HG02642 (cell line): ENCODE measurements around the gene SLC9A4.
A peak's percentile ranks its signal among the peaks of the same experiment; 100 is the strongest.

Source experiments
- ATAC-seq: cut with Tn5 transposase; IDR thresholded peaks from one replicate; pipeline ENCODE4 v1.9.1; 2021; ENCODE audit warnings: mild to moderate bottlenecking; ENCODE audit not compliant: unreplicated experiment, poor library complexity

Gene SLC9A4, protein sequence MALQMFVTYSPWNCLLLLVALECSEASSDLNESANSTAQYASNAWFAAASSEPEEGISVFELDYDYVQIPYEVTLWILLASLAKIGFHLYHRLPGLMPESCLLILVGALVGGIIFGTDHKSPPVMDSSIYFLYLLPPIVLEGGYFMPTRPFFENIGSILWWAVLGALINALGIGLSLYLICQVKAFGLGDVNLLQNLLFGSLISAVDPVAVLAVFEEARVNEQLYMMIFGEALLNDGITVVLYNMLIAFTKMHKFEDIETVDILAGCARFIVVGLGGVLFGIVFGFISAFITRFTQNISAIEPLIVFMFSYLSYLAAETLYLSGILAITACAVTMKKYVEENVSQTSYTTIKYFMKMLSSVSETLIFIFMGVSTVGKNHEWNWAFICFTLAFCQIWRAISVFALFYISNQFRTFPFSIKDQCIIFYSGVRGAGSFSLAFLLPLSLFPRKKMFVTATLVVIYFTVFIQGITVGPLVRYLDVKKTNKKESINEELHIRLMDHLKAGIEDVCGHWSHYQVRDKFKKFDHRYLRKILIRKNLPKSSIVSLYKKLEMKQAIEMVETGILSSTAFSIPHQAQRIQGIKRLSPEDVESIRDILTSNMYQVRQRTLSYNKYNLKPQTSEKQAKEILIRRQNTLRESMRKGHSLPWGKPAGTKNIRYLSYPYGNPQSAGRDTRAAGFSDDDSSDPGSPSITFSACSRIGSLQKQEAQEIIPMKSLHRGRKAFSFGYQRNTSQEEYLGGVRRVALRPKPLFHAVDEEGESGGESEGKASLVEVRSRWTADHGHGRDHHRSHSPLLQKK

DNA sequence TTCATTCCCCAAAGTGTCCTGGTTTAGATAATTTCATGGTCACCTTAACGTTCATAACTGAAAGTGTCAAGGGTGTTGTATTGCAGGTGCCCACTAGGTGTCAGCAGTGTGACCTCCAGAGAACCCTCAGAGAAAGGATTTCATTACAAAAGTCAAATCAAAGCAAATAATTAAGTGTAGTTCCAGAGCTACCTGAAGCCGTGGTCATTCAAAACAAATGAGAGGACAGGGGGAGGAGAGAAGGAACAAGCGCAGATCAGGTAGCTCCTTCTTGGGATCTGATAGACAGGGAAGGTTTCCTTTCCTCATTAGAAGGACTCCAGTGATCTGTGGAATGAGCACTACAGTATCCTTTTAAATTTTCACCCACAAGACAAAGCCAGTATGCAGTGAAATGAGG, at the start of gene SLC9A4:
Gene SLC9A4 (plus strand): TSS at position 207 of the 400 bp plus-strand sequence. CDS start 534 bp downstream, outside the sequence.
- no peak for ATAC-seq

DNA sequence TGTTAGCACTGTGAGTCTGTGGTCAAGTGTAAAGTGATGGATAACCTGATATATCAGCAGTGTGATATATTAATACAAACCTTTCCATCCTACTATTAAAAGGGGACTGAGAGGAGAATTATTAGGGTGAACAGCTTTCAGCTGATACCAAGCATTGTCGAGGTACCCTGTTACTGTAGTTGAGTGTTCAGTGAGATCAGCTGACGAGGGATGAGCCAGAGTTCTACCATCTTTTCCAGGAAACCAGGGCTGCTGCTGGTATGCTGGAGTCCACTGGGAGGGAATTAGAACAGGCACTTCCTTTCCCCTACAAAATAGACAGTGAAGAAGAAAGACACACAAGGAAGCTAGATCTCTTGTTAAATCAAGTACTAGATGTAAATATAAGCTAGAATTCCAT, 49.7 kb upstream of the SLC9A4 start:
- no peak for ATAC-seq

DNA sequence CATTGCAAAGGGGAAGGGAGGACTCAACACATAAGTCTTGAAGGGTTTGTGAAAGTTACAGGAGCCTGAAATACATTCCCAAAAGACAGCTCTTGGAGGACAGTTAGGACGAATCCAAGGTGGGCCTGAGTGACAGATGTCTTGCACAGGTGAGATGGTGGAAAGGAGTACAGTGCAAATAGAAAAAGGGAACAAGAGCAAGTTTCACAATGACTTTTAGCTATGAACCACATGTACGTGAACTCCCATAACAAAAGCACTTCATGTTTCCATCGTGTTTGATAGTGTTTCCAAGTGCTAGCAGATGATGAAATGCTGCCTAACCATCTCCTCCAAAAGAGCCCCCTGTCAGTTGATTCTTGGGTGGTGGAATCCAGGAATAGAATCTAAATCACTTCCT, 48.3 kb upstream of the SLC9A4 start:
- peak; percentile 84 for ATAC-seq

DNA sequence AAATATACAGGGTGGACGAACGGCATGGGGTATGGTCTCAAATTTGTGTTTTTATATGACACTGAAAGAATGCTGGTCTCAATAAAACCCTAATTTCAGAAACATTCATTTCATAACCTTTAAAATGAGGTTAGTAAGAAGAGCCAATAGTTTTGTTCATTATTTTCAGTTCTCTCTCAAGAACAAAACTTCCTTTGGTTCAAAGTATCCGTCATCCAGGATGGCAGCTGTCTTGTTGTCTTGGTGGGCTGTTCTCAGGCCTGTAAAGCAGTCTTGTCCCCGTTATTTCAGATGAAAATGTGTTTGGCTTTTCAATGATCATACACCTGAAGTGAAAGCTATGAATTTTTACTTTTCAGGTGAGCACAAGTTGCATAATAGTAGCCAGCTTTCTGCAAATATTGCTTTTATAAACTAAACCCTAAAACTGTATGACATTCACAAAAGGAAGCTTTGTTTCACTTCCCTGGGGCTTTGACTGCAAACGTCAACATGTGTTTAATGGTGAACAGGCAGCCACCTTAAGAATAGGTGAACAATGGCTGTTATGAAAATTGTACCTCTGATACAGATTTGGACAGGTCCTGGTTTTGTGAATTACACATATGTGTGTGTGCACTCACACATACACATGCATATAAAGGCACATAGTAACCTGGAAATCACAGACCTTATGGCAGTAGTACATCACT, 47.4 kb upstream of the SLC9A4 start:
- no peak for ATAC-seq

DNA sequence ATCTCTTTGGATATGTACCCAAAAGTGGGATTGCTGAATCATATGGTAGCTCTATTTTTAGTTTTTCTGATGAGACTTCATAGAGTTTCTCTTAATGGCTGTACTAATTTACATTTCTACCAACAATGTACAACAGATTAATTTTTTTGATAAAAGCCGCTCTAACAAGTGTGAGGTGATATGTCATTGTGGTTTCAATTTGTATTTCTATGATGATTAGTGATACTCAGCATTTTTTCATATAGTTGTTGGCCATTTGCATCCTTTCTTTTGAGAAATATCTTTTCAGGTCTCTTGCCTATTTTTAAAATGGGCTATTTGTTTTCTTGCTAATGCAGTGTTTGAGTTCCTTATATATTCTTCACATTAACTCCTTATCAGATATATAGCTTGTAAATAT, 45.8 kb upstream of the SLC9A4 start:
- ATAC-seq, result no peak

DNA sequence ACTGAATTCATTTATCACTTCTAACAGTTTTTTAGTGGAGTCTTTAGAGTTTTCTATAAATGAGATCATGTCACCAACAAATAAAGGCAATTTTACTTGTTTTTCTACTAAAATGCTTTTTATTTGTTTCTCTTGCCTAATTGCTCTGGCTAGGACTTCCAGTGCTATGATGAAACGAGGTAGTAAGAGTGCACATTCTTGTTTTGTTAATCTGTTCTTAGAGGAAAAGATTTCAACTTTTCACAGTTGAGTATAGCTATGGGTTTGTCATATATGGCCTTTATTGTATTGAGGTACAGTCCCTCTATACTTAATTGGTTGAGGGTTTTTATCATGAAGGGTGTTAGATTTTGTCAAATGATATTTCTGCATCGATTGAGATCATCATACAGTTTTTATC, 44.5 kb upstream of the SLC9A4 start:
- ATAC-seq, result no peak

DNA sequence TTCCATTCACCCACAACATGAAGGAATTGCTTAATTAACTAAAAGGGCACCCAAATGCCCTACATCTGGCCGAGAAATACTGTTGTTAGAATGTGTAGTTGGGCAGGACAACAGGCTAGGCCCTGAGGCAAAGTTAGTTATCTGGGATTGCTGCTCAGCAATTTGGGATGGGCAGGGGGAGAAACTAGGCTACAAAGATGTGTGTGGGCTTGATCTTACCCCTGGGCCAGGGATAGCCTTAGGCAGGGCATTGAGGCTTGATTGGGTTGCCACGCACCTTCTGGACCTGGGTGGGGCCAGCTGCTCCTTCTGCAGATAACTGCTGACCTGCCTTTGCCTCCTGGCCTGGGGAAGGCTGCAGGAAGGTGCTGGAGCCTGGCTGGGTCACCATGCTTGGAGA, 40.6 kb upstream of the SLC9A4 start:
- no peak for ATAC-seq

DNA sequence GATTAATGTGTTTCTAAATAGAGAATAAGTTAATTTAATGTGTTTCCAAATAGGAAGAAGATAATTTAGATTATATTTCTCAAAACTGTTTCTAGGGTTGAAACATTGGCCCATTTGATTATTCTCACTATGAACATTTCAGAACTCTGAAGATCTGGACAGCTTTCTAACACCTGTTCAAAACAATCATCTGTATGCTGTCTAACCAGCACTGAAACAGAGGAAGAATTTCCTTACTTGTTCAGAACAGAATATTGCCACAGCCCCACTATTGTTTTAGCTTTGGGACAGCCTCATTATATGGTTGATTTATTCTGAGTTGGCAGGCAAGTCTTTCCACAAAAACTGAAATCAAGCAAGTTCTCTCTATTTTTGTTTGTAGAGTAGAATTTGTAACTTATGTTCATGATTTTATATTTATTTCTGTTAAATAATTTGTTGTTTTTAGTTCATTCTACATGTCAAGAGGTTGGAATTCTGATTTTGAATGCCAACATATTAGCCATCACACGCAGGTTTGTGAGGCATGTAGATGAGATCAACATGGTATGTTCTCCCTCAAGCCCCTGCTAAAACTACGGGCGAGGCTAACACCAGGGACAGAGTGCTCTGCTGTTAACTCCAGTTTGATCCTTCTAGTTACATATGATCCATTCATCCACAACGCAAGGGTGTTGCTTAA, 38.9 kb upstream of the SLC9A4 start:
- ATAC-seq, result no peak

DNA sequence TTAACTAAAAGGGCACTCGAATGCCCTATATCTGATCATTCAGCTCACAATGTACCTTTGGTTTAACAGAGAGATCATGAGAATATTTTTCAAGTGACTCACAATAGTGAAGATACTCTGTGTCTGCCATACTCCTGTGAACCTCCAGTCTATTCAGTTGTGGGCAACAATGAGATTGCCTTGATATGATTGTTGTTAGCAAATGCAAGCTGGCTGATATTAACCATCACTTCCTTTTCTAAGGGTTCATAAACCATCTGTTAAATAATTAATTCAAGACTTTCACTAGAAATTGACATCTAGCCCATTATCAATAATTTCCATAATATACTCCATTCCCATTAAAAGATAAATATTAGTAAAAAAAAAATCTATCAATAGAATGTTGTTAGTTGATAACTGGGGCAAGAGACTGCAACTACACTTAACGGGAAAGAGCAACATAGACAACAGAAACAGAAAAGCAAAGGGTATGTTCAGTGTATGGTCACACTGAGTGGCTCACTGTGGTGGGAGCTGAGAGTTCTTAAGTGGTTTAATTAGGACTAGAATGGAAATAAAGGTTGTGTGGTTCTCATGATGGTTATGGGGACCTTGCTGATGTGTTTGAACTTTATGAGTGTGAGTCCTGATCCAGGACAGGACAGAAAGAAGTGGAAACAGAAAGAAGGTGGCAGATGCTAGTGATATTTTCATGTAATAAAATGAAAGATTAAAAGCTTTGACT, 38.2 kb upstream of the SLC9A4 start:
- ATAC-seq, result peak; percentile 56

DNA sequence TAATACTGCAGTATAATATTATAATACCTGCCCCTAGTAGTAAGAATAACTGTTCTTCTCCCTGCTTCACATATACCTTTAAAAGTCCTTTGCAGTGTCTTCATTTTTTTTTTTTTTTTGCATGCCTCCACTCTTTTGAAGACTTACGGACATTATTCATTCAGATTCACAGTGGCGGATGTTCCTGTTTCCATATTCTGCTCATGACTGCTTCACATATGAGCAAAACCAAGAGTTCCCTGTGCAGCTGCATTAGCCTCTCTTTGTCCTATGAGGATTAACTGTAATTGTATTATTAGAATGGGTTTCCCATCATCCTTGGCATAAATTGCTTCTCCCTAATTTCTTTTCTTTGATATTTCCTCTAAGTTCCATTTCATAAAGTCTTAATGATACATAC, 37.3 kb upstream of the SLC9A4 start:
- ATAC-seq, result no peak

DNA sequence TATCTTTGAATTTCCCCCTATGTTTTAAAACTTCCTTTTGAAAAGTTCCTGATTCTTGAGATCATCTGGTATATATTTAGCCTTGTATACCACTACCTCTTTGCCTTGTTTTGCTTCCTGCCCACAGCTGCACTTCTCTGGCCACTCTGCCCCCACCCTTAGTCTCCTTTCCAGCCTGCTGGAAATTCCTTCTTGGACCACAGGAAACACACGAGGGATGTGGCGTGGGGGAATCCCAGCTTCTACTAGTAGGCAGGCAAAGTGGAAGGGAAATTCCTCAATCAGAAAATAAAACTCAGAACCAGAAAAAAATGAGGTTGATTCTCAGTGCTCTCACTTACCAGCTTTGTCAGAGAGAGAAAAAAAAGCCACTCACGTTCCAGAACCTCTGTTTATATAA, 36.7 kb upstream of the SLC9A4 start:
- ATAC-seq, result no peak

DNA sequence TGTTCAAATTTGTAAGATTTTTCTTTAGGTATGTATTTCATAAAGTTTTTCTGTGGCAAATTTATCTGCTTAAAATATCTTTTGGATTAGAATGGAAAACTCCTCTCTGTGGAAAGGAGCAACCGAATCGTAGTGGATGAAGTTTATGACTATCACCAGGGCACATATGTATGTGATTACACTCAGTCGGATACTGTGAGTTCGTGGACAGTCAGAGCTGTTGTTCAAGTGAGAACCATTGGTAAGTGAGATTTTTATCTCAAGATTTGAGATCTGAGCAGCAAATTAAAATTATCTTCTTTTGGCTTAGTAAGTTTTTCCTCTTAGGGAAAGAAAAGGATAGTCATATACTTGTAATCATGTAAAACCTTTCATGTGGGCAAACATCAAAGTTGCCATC, 35.9 kb upstream of the SLC9A4 start:
- no peak for ATAC-seq

DNA sequence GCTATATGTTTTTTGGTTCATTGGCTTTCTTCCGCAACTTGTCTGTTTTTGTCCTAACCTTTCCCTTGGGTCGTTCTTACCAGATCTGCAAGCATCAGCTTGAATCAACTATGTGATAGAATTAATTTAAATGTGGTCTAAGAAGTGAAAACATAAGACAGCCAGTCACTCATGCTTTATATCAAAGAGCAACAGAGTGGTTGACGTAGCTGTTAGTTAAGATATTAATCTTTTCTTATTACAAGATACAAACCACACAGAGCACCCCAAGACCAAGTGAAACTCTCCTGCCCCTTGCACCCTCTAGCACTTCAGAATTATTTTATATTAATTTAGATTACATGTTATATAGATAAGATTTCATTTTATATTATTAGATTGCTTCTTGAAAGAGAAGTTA, 34.9 kb upstream of the SLC9A4 start:
- no peak for ATAC-seq

DNA sequence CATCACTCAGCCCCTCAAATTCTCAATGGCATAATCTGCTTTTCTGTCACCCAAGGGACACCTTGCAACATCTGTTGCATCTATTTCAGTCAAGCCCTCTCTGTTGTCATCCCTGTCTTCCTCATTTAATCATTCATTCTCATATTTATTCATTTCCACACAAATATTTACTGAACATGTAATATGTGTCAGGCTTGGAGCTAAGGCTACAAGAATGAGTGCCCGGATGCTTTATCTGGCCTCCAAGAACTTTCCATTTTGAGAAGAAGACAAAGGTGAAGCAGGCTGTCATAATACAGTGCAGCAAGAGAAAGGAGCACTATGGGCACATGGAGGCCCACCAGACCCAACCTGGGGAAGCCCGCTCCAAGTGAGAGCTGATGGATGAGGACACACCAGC, 34.4 kb upstream of the SLC9A4 start:
- no peak for ATAC-seq

DNA sequence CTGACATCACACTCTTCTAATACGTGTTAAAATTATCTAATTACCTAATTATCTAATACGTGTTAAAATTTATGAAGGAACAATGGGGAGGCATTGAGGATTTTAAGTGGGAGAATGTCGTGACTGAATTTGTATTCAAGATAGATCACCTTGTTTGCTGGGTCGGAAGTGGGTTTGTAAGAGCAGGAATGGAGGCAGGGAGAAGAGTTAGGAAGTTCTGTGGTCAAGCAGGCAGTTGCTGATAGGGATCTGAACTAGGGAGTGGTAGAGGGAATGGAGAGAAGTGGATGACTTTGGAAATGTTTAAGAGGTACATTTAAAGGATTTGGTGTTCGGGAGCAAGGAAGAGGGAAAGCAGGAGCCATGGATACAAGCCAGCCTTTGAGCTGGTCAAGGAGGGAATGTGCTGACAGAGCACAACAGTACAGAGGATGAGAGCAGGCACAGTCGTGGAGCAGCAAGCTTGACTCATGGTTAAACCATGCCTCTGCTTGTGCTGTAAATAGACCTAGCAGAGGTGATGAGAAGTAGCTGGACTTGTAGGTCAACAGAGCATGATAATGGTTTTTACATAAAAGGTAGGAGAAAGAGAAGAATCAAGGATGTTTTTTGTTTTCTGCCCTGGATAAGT, 33.8 kb upstream of the SLC9A4 start:
- ATAC-seq, result no peak

DNA sequence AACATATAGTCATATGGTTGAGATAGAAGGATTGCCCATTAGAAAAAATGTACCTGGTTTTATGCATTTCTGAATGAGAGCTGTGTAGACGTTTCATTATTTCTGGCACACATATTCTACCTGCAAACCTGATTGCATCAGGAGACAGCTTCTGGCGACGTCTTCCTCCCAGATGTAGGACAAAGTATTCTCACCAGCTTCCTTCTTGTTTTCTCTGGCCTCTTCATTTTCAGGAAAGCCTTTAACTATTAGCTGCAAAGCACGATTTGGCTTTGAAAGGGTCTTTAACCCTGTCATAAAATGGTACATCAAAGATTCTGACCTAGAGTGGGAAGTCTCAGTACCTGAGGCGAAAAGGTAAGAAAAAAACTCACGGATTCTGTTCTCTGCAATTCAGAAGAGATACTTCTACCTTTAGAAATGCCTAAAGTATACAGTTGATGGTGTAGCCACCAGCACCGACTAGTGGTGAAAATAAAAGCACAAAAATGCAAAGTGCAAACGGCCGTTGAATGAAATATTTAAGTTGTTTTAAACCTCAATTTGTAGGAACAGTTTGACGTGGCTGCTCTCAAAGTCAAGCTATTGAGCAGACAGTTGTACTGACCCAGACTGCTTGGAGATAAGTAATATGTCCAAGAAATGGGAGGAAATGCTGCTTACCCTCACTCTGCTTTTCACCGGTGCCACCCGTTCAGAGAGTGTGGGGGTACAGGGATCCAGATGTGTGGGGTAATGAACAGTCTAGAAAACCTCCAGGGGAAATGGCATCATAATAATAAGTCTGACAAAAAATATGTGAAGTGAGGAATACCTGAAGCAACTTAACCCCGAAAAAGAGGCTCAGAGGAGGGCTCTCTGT, 29.8 kb upstream of the SLC9A4 start:
- peak; percentile 72 for ATAC-seq

DNA sequence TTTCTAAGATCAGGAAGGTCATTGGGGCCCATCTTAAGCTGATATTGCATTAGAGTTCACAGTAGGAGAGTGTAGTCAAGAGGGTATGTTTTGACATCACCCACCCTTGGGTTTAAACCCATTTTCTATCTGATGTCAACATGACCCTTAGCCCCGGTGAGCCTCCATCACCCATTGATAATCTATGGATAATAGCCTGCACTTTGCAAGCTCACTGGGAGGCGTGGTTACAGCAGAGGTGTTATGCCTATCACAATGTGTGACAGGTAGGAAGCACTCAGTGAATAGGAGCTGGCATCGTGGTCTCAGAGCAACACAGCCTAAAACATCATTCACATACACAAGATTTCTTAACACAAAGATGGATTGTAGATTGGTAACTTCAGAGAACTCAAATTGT, 28.8 kb upstream of the SLC9A4 start:
- ATAC-seq, result no peak

DNA sequence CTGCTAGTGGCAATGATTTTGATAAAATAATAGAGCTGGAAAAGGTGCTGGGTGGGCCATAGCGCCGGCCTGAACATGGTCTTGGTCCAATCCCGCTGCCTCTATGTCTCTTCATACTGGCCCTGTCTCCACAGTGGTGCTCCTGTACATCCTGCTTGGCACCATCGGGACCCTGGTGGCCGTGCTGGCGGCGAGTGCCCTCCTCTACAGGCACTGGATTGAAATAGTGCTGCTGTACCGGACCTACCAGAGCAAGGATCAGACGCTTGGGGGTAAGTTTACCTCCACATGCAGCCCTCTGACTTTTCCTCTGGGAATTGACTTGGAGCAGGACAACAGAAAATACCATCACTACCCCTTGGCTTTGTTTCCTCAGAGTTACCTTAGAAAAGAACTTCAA, 26.1 kb upstream of the SLC9A4 start:
- ATAC-seq, result no peak
